Fibroblast of villous mesenchyme (primary cell): Measurements from ENCODE around the gene TFAP2C. TPM values are rescaled to one million over a fixed set of nuclear protein-coding genes. Genes with fewer than 3 reads are reported as not detected.
"Not testable (repeated sequence)": the region's sequence is repeated elsewhere in the genome, so short reads cannot be mapped to it uniquely, and the experiment has no call there.

Experiments
- DNase-seq: peaks from one replicate; pipeline ENCODE4 v3.0.0-alpha.2; 2010; ENCODE audit warnings: low read depth
- H3K4me3 ChIP-seq: 2 replicates; pipeline ENCODE4 v1.5.1; 2011; ENCODE audit warnings: low read depth, mild to moderate bottlenecking, low read length
- CTCF ChIP-seq: IDR thresholded peaks from 2 replicates; pipeline ENCODE4 v1.5.1; 2012; ENCODE audit warnings: low read depth, mild to moderate bottlenecking, low read length; ENCODE audit not compliant: insufficient read depth
- total RNA-seq: library from RNA; depleted of rRNA; stranded (reverse); fragments of >200 nt; gene quantifications from 2 replicates; pipeline ENCODE4 v1.2.3, GENCODE V29; 2012

TFAP2C gene
- total RNA-seq, 1 donor: 18.1 TPM

- no peak for DNase-seq
- no peak for TF ChIP-seq CTCF
- no peak overlapping the region for H3K4me3 ChIP-seq
Observed at GRCh38 chr20:56637576-56637975, 8.5 kb downstream of the TFAP2C start.

GRCh38 chr20:56646599-56646998 is 17.5 kb downstream of the TFAP2C start:
- no peak for DNase-seq
- no peak for TF ChIP-seq CTCF
- H3K4me3 ChIP-seq: no peak overlapping the region

GRCh38 chr20:56653211-56653610 is 24.1 kb downstream of the TFAP2C start:
- no peak overlapping the region for H3K4me3 ChIP-seq
- no peak for DNase-seq
- no peak for TF ChIP-seq CTCF

GRCh38 chr20:56656632-56657031 is 27.5 kb downstream of the TFAP2C start:
- no peak for TF ChIP-seq CTCF
- H3K4me3 ChIP-seq: no peak overlapping the region
- no peak for DNase-seq

- no peak overlapping the region for H3K4me3 ChIP-seq
- no peak for DNase-seq
- TF ChIP-seq CTCF: no peak
Observed at GRCh38 chr20:56657879-56658278, 28.8 kb downstream of the TFAP2C start.

- DNase-seq: not testable (repeated sequence)
Observed at GRCh38 chr20:56658341-56658947, 29.3 kb downstream of the TFAP2C start.

GRCh38 chr20:56663660-56664059 is 34.6 kb downstream of the TFAP2C start:
- no peak overlapping the region for H3K4me3 ChIP-seq
- DNase-seq: no peak
- TF ChIP-seq CTCF: no peak

More at GRCh38 chr20:56658341-56658947, 29.3 kb downstream of the TFAP2C start:
- not testable (repeated sequence) for H3K4me3 ChIP-seq
